AG04449 (cell line): Measurements from ENCODE around the gene UCP3.

Experiments used
- CTCF ChIA-PET: fragments of 350-600 bp; formaldehyde crosslinking; extraction: SDS; loops from one replicate; lab custom pipeline; 2021; ENCODE audit warnings: antibody characterized with exemption; lab: Yijun Ruan, JAX
- POLR2A ChIA-PET: fragments of 400-600, 350-600 bp; formaldehyde crosslinking; extraction: SDS; loops from one replicate; lab custom pipeline; 2020; ENCODE audit warnings: antibody characterized with exemption, inconsistent platforms; lab: Yijun Ruan, JAX
- DNase-seq: peaks from one replicate; pipeline ENCODE4 v3.0.0-alpha.2; 2010; ENCODE audit warnings: low read depth, low spot score
- H3K4me3 ChIP-seq: 2 replicates; pipeline ENCODE4 v1.5.1; 2011; ENCODE audit warnings: low read depth, mild to moderate bottlenecking, control low read depth, low read length
- TF ChIP-seq, protein P1 (sequence below): IDR thresholded peaks from one replicate; pipeline ENCODE4 v1.5.1; 2011; ENCODE audit warnings: mild to moderate bottlenecking, moderate library complexity, low read length, control low read depth, inconsistent platforms; ENCODE audit not compliant: insufficient read depth; ENCODE audit errors: missing control alignments

Gene UCP3

DNA sequence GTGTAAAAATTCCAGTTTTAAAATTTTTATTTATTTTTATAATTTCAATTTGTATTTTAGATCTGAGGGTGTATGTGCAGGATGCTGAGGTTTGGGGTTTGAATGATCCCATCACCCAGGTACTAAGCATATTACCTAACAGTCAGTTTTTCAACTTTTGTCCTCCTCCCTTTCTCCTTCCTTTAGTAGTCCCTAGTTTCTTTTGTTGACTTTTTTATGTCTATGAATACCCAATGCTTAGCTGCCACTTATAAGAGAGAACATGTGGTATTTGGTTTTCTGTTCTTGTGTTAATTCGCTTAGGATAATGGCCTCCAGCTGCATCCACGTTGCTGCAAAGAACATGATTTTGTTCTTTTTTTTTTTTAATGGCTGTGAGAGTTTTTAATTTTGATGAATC lies 35.7 kb upstream of the UCP3 start:
- POLR2A ChIA-PET = no interaction called here
- no peak overlapping the region for H3K4me3 ChIP-seq
- DNase-seq = no peak
- CTCF ChIA-PET = interaction anchor here (1.3 kb wide), 1 partner anchor 187 kb away, joined by 3 read pairs; no protein-coding TSS in a partner anchor
- TF ChIP-seq, protein P1, sequence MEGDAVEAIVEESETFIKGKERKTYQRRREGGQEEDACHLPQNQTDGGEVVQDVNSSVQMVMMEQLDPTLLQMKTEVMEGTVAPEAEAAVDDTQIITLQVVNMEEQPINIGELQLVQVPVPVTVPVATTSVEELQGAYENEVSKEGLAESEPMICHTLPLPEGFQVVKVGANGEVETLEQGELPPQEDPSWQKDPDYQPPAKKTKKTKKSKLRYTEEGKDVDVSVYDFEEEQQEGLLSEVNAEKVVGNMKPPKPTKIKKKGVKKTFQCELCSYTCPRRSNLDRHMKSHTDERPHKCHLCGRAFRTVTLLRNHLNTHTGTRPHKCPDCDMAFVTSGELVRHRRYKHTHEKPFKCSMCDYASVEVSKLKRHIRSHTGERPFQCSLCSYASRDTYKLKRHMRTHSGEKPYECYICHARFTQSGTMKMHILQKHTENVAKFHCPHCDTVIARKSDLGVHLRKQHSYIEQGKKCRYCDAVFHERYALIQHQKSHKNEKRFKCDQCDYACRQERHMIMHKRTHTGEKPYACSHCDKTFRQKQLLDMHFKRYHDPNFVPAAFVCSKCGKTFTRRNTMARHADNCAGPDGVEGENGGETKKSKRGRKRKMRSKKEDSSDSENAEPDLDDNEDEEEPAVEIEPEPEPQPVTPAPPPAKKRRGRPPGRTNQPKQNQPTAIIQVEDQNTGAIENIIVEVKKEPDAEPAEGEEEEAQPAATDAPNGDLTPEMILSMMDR = no peak

DNA sequence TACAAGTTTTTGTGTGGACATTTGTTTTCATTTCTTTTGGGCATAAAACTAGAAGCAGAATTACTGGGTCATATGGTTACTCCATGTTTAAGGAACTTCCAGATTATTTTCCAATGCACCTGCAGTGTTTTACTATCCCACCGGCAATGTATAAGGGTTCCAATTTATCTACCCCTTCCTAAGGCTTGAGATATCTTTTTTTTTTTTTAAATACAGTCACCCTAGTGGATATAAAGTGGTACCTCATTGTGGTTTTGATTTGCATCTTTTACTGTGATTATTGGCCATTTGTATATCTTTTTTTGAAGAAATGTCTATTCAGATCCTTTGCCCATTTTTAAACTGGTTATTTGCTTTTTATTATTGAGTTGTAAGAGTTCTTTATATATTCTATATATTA lies 34.6 kb upstream of the UCP3 start:
- ChIA-PET POLR2A (no interaction called here), CTCF (no interaction called here)
- H3K4me3 ChIP-seq = no peak overlapping the region
- TF ChIP-seq, protein P1 = no peak
- no peak for DNase-seq

DNA sequence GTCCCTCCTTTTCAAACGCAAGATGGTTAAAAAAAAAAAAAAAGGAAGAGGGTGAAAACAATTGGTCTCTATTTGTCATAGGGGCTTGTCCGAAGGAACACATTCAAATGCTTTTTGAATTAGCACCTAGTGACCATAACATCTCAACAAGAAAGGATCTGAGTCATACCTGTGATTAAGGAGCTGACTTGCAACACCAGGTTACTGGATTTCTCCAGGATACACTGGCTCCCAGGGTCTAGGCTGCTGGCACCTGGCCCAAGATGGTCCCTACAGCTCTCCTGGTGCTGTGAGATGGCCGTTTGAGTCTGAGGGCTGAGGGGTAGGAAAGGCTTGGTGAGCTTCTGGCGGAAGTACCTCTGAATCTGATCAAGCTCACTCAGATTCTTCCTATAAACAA lies 28.4 kb upstream of the UCP3 start:
- ChIA-PET POLR2A (no interaction called here), CTCF (no interaction called here)
- H3K4me3 ChIP-seq = no peak overlapping the region
- DNase-seq = no peak
- TF ChIP-seq, protein P1 = no peak

DNA sequence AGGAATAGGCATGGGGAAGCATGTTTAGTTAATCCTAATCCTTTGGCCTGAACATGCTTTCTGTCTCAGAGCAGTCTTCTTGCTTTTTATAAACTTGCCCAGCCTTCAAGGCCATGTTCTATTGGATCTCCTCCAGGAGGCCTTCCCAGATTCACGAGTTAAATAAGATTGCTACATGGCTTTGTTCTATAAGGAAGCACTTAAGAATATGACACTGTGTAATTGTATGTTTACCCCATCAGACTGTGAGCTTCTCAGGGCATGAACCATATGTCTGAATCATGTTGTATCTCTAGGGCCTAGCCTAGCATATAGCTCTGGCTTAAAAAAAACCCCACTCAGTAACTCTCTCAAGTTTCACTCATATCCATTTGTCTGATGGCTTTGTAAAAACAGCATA lies 26.4 kb upstream of the UCP3 start:
- TF ChIP-seq, protein P1 = no peak
- POLR2A ChIA-PET = no interaction called here

DNA sequence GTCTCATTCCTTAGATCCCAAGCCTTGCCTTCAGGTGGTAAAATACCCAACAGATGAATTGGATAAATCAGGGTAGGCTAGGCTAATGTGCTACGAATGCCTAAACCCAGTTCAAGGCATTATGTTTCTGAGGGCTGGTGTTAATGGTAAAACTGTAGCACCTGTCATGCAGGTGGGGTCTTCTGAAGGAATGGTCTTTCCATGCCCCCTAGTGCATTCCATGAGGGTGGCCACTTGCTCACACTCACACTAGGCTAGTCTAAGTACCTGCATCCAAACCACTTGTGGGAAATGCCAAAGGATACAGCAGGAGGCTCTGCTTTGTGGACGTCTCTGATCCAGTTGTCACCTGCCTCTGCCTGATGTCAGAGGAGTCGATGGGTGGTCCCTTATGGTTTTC lies 24.2 kb upstream of the UCP3 start:
- POLR2A ChIA-PET = no interaction called here
- TF ChIP-seq, protein P1 = no peak
- CTCF ChIA-PET = no interaction called here
- no peak for DNase-seq
- no peak overlapping the region for H3K4me3 ChIP-seq

More for the DNA sequence above, 26.4 kb upstream of the UCP3 start:
- CTCF ChIA-PET = no interaction called here
- no peak overlapping the region for H3K4me3 ChIP-seq
- DNase-seq = no peak

DNA sequence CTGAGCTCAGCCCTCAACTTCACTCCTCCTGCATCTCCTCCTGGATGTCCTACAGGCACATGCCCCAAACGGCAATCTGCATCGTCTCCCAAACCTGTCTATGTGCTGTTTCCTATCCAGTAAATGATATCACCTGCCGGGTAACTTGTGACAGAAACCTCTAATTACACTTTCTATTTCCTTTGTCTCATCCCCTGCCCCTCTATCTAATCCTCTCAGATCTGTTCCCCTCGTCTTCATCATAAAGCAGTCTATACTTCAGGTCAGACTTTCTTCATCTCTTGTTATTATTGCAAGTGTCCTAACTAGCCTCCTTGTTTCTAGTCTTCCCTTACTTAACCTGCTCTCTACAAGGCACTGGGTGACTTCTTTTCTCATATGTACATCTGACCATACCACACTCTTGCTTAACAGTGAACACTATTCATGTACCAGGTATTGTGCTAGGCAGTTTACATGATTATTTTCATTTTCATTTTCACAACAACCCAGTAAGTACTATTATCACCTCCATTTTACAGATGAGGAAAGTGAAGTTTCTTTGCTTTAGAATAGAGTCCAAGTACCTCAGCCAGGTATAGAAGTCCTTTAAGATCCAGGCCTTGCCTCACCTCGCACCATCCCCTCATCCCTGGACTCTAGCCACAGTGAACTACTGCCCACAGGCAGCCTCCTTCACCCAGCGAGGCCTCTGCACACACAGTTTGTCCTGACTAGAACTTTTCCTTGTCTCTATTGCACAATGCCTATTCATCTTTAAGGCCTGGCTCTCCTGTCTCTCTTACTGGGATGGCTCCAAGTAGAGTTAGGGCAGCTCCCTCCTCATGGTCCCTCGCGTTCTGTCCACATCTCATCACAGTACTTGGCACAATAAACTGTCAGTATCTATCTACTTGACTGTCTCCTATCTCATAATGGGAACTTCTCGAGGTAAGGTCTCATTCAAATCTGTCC lies 22.1 kb upstream of the UCP3 start:
- DNase-seq = no peak
- TF ChIP-seq, protein P1 = no peak
- H3K4me3 ChIP-seq = no peak overlapping the region
- ChIA-PET CTCF (no interaction called here), POLR2A (no interaction called here)
